Thoracic aorta (tissue), 2 donors: ENCODE data around the gene SYCP3. TPM values are rescaled to one million over a fixed set of nuclear protein-coding genes. Genes with fewer than 3 reads are reported as not detected.

Experiments used
- ATAC-seq: fragments of 150-250 bp; one replicate; pipeline ENCODE4 v1.8.0; 2017; ENCODE audit warnings: low read depth; ENCODE audit not compliant: insufficient number of reproducible peaks, low FRiP score
- DNase-seq: peaks from one replicate; pipeline ENCODE4 v3.0.0-alpha.2; 2020; ENCODE audit warnings: low spot score
- H3K27ac ChIP-seq, 2 donors: fragments of 200-600 bp; sonication (generic); 1 replicate in 1 of 2; 2 replicates in 1 of 2; pipeline ENCODE4 v1.5.1; 2016; ENCODE audit warnings: mild to moderate bottlenecking in 2 of 2, moderate library complexity in 2 of 2
- H3K27me3 ChIP-seq: fragments of 200-600 bp; sonication (generic); replicated peaks from 2 replicates; pipeline ENCODE4 v1.6.0; 2016; ENCODE audit warnings: mild to moderate bottlenecking; ENCODE audit not compliant: insufficient read depth
- H3K36me3 ChIP-seq: fragments of 200-600 bp; sonication (generic); one replicate; pipeline ENCODE4 v1.5.1; 2016
- H3K4me1 ChIP-seq, 2 donors: fragments of 200-600 bp; sonication (generic); 1 replicate in 1 of 2; 2 replicates in 1 of 2; pipeline versions ENCODE4 v1.5.1 to v1.6.0; 2016; ENCODE audit warnings: low read depth in 2 of 2, mild to moderate bottlenecking in 1 of 2; ENCODE audit not compliant: control insufficient read depth in 1 of 2
- H3K4me3 ChIP-seq: fragments of 200-600 bp; sonication (generic); 2 replicates; pipeline ENCODE4 v1.5.1; 2016; ENCODE audit warnings: mild to moderate bottlenecking
- H3K9me3 ChIP-seq: fragments of 200-600 bp; sonication (generic); 2 replicates; pipeline ENCODE4 v1.5.1; 2016
- total RNA-seq, 2 donors: library from RNA; depleted of rRNA; stranded (reverse); fragments of >200 nt; gene quantifications; one replicate each; pipeline versions ENCODE4 v1.1.0 to v1.2.3, GENCODE V29; 2016
- TF ChIP-seq, protein P1 (sequence below): fragments of 200-600 bp; sonication (generic); IDR thresholded peaks from one replicate; pipeline ENCODE4 v1.5.1; 2019; ENCODE audit warnings: antibody characterized with exemption

The SYCP3 gene
- total RNA-seq, 2 donors from 2014 or later: not detected

DNA sequence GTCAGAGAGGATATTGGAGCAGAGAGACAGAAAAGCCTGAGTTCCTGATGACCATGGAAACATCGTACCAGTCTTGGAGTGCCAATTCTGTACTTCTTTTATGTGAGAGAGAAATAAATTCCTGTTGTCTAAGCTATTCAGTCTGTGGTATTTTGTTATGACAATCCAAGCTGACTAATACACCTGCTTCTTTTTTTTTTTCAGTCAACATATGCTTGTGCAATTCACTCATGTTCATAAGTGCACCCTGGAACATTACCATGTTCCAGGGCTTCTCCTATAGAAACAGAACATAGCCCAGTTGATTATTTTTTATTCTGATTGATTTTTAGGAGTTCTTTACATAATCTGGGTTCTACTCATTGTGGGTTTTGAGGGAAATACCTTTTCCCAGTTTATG lies 43.6 kb downstream of the SYCP3 start:
- Histone ChIP-seq H3K4me1 (peaks cover 5 to 35% of the 10 kb centered on the region in 2 donors), H3K27ac (no peak overlapping the region), H3K9me3 (no peaks in the 10 kb centered on the region), H3K4me3 (no peak overlapping the region), H3K27me3 (no peaks in the 10 kb centered on the region), H3K36me3 (no peaks in the 10 kb centered on the region)
- DNase-seq (no peak), ATAC-seq (no peak)
- TF ChIP-seq, protein P1, sequence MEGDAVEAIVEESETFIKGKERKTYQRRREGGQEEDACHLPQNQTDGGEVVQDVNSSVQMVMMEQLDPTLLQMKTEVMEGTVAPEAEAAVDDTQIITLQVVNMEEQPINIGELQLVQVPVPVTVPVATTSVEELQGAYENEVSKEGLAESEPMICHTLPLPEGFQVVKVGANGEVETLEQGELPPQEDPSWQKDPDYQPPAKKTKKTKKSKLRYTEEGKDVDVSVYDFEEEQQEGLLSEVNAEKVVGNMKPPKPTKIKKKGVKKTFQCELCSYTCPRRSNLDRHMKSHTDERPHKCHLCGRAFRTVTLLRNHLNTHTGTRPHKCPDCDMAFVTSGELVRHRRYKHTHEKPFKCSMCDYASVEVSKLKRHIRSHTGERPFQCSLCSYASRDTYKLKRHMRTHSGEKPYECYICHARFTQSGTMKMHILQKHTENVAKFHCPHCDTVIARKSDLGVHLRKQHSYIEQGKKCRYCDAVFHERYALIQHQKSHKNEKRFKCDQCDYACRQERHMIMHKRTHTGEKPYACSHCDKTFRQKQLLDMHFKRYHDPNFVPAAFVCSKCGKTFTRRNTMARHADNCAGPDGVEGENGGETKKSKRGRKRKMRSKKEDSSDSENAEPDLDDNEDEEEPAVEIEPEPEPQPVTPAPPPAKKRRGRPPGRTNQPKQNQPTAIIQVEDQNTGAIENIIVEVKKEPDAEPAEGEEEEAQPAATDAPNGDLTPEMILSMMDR: no peak

DNA sequence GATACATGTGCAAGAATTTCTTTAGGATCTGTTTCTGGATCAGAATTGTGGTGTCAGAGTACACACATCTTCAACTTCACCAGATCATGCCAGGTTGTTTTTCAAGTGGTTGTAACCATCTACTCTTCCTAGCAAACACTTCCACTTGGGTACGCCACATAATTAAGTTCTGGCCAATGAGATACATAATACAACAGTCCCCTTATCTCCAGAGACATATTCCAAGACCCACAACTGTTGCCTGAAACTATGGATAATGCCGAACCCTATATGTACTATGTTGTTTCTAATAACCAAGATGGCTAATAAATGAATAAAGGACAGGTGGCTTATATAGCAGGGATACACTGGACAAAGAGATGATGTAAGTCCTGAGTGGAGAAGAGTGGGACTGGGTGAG lies 44.3 kb downstream of the SYCP3 start:
- H3K36me3 ChIP-seq: no peaks in the 10 kb centered on the region
- H3K4me1 ChIP-seq: peaks cover 0 to 29% of the 10 kb centered on the region in 2 donors
- no peak overlapping the region for H3K4me3 ChIP-seq
- TF ChIP-seq, protein P1: no peak
- ATAC-seq (no peak), DNase-seq (no peak)
- H3K27me3 ChIP-seq: no peaks in the 10 kb centered on the region
- H3K27ac ChIP-seq: no peak overlapping the region
- no peaks in the 10 kb centered on the region for H3K9me3 ChIP-seq

DNA sequence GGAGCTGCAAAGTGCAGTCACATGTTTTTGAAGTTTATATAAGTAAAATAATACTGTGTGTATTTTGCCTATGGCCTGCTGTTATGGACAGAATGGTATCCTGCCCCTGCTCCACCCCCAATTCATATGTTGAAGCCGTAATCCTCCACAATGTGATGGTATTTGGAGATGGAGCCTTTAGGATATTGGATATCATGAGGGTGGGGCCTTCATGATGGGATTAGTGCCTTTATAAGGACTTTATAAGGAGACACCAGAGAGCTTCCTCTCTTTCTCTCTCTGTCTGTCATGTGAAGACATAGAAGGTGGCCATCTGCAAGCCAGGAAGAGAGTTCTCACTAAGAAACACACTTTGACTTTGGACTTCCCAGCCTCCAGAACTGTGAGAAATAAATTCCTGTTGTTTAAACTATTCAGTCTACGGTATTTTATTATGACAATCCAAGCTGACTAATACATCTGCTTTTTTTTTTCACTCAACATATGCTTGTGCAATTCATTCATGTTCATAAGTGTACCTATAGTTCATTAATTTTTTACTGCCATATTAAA lies 44.9 kb downstream of the SYCP3 start:
- ATAC-seq (no peak), DNase-seq (no peak)
- Histone ChIP-seq H3K27ac (no peak overlapping the region), H3K27me3 (no peaks in the 10 kb centered on the region), H3K4me3 (no peak overlapping the region), H3K36me3 (no peaks in the 10 kb centered on the region), H3K9me3 (no peaks in the 10 kb centered on the region), H3K4me1 (peaks cover 0 to 23% of the 10 kb centered on the region in 2 donors)
- TF ChIP-seq, protein P1: no peak

DNA sequence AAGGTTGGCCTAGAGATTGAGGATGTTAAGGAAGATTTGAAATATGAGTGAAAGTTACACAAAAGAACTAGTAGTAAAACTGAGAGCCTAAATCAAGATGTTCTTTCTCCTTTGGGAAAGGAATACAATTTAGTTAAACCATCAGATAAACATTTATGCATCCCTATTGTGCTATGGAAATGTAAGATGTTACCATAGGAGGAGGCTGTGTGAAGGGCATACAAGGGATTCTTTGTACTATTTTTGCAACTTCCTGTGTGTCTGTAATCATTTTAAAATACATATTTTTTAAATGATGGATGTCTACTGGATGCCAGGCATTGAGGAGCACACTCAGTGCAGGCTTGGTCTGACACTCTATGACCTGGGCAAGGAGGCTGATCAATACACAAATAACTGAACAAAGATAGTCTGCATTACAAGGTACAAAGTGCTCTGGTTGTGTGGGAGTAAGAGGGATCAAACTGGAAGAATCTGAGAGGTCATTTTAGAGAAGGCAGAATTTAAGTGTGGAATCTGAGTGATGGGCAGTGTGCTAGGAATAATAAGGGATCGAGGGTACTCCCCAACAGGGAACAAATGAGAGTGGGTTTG lies 47.7 kb downstream of the SYCP3 start:
- no peak overlapping the region for H3K27ac ChIP-seq

DNA sequence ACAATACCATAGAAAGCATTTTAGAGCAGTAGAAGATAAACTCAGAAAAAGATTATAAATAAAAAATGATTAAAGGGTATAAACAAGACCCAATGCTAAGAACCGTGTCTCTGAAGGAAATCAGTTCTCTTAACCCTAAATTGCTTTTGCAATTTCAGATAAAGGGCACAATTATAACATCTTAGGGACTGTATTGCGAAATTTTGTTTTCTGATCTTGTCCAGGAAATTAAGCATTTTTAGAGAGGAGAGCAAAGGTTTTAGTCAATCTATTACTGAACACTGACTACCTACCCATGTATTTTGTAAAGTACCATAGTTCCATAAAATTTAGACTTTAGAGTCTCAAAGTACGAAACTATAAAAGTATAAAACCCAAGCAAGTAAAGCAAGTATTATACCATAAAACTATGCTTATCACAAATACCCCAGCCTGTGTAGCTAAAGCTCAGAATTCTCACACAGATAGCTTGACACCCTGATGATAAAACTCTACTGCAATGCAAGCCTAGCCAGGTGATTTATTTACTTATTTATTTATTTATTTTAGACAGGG lies 48.6 kb downstream of the SYCP3 start:
- H3K27me3 ChIP-seq: no peaks in the 10 kb centered on the region
- TF ChIP-seq, protein P1: no peak
- peaks cover 0 to 2% of the 10 kb centered on the region in 2 donors for H3K4me1 ChIP-seq
- no peaks in the 10 kb centered on the region for H3K36me3 ChIP-seq
- DNase-seq (no peak), ATAC-seq (no peak)
- no peak overlapping the region for H3K4me3 ChIP-seq
- H3K27ac ChIP-seq: no peak overlapping the region
- no peaks in the 10 kb centered on the region for H3K9me3 ChIP-seq

More for the DNA sequence above, 47.7 kb downstream of the SYCP3 start:
- DNase-seq (no peak), ATAC-seq (no peak)
- no peaks in the 10 kb centered on the region for H3K27me3 ChIP-seq
- no peaks in the 10 kb centered on the region for H3K36me3 ChIP-seq
- no peaks in the 10 kb centered on the region for H3K9me3 ChIP-seq
- peaks cover 0 to 12% of the 10 kb centered on the region in 2 donors for H3K4me1 ChIP-seq
- TF ChIP-seq, protein P1: no peak
- no peak overlapping the region for H3K4me3 ChIP-seq
